Nephron (organoid): ENCODE data around the gene NOB1.
"Not testable (repeated sequence)": the region's sequence is repeated elsewhere in the genome, so short reads cannot be mapped to it uniquely, and the experiment has no call there.

ENCODE experiments used
- H3K27ac Mint-ChIP-seq, 3 experiments: 2 replicates each; pipeline ENCODE4 v1.8.0; 2020; ENCODE audit warnings: mixed read lengths in 3 of 3, mild to moderate bottlenecking in 2 of 3, moderate library complexity in 1 of 3
- H3K27me3 Mint-ChIP-seq: 2 replicates; pipeline ENCODE4 v1.8.0; 2021; ENCODE audit warnings: low read depth, mild to moderate bottlenecking, moderate library complexity, mixed read lengths
- H3K36me3 Mint-ChIP-seq: 2 replicates; pipeline ENCODE4 v1.8.0; 2020; ENCODE audit warnings: low read depth, mixed read lengths
- H3K4me1 Mint-ChIP-seq: 2 replicates; pipeline ENCODE4 v1.8.0; 2020; ENCODE audit warnings: mixed read lengths
- H3K4me3 Mint-ChIP-seq, 3 experiments: 2 replicates each; pipeline ENCODE4 v1.8.0; 2020; ENCODE audit warnings: mild to moderate bottlenecking in 3 of 3, mixed read lengths in 3 of 3, moderate library complexity in 2 of 3
- H3K9me3 Mint-ChIP-seq: 2 replicates; pipeline ENCODE4 v1.8.0; 2020; ENCODE audit warnings: mixed read lengths
- CTCF ChIP-seq, 3 experiments: fragments of 200-600 bp; sonication (generic); IDR thresholded peaks; one replicate each; pipeline ENCODE4 v1.5.0; 2021; ENCODE audit warnings: antibody characterized with exemption in 3 of 3; ENCODE audit not compliant: unreplicated experiment in 3 of 3

Gene NOB1

GRCh38 chr16:69767459-69768229 lies 12.9 kb upstream of the NOB1 start:
- Mint-ChIP-seq H3K4me3 (no peak overlapping the region), H3K27ac (no peak overlapping the region), H3K9me3 (no peaks in the 10 kb centered on the region), H3K36me3 (peaks cover 8% of the 10 kb centered on the region), H3K4me1 (peaks cover 16% of the 10 kb centered on the region), H3K27me3 (no peaks in the 10 kb centered on the region)
- no peak for TF ChIP-seq CTCF (IDR thresholded peaks at IDR 0.05; ENCODE audit: unreplicated experiment in 3 of 3)

- no peaks in the 10 kb centered on the region for H3K27me3 Mint-ChIP-seq
- peak overlapping the region; percentile 81 to 96 (median 93) for H3K4me3 Mint-ChIP-seq
- peaks cover 8% of the 10 kb centered on the region for H3K36me3 Mint-ChIP-seq
- H3K27ac Mint-ChIP-seq = peak overlapping the region; percentile 91 to 95 (median 93)
- peaks cover 11% of the 10 kb centered on the region for H3K4me1 Mint-ChIP-seq
- no peak for TF ChIP-seq CTCF (IDR thresholded peaks at IDR 0.05; ENCODE audit: unreplicated experiment in 3 of 3)
- no peaks in the 10 kb centered on the region for H3K9me3 Mint-ChIP-seq
Measured at GRCh38 chr16:69763599-69763942, 8.8 kb upstream of the NOB1 start.

GRCh38 chr16:69762814-69763598 lies 8.3 kb upstream of the NOB1 start:
- peak overlapping the region; percentile 91 to 95 (median 93) for H3K27ac Mint-ChIP-seq
- no peaks in the 10 kb centered on the region for H3K9me3 Mint-ChIP-seq
- H3K36me3 Mint-ChIP-seq = peaks cover 8% of the 10 kb centered on the region
- no peak for TF ChIP-seq CTCF (IDR thresholded peaks at IDR 0.05; ENCODE audit: unreplicated experiment in 3 of 3)
- no peaks in the 10 kb centered on the region for H3K27me3 Mint-ChIP-seq
- peak overlapping the region; percentile 81 to 96 (median 93) for H3K4me3 Mint-ChIP-seq
- peaks cover 9% of the 10 kb centered on the region for H3K4me1 Mint-ChIP-seq

GRCh38 chr16:69761983-69762813 lies 7.5 kb upstream of the NOB1 start, which contains the start of gene WWP2:
WWP2 (plus strand) TSS chr16:69762332; CDS start chr16:69787011, 24,679 bp downstream.
- Mint-ChIP-seq H3K27me3 (no peaks in the 10 kb centered on the region), H3K27ac (peak within 1 kb of the TSS; percentile 93 to 98 (median 95)), H3K4me3 (peak within 1 kb of the TSS; percentile 91 to 96 (median 93)), H3K9me3 (no peaks in the 10 kb centered on the region), H3K36me3 (peaks cover 8% of the 10 kb centered on the region), H3K4me1 (peaks cover 9% of the 10 kb centered on the region)
- TF ChIP-seq CTCF (IDR thresholded peaks at IDR 0.05; ENCODE audit: unreplicated experiment in 3 of 3) = no peak

GRCh38 chr16:69757375-69757774 lies 2.6 kb upstream of the NOB1 start:
- H3K27ac Mint-ChIP-seq = not testable (repeated sequence)

GRCh38 chr16:69756705-69757104 lies 2.0 kb upstream of the NOB1 start:
- H3K27me3 Mint-ChIP-seq = no peaks in the 10 kb centered on the region
- peak overlapping the region; percentile 16 to 59 (median 46) for H3K4me3 Mint-ChIP-seq
- peaks cover 10% of the 10 kb centered on the region for H3K36me3 Mint-ChIP-seq
- no peak overlapping the region for H3K27ac Mint-ChIP-seq
- no peaks in the 10 kb centered on the region for H3K9me3 Mint-ChIP-seq
- H3K4me1 Mint-ChIP-seq = peaks cover 15% of the 10 kb centered on the region
- TF ChIP-seq CTCF (IDR thresholded peaks at IDR 0.05; ENCODE audit: unreplicated experiment in 3 of 3) = no peak

More at GRCh38 chr16:69757375-69757774, 2.6 kb upstream of the NOB1 start:
- H3K9me3 Mint-ChIP-seq, H3K27me3 Mint-ChIP-seq, H3K36me3 Mint-ChIP-seq: not testable (repeated sequence)
- peak overlapping the region in 1 of 3 experiments; percentile 59 for H3K4me3 Mint-ChIP-seq
- H3K4me1 Mint-ChIP-seq = peaks cover 11% of the 10 kb centered on the region
